Sciatic nerve (tissue), 2 donors: ENCODE results near the gene TAF6L. TPM values are rescaled to one million over a fixed set of nuclear protein-coding genes. Genes with fewer than 3 reads are reported as not detected.
"Not testable (repeated sequence)": the region's sequence is repeated elsewhere in the genome, so short reads cannot be mapped to it uniquely, and the experiment has no call there.

ENCODE experiments used
- ATAC-seq: fragments of 200-7000 bp; cut with Tn5 transposase; one replicate; pipeline ENCODE4 v1.9.1; 2020; ENCODE audit warnings: mild to moderate bottlenecking, moderate library complexity
- DNase-seq: peaks from one replicate; pipeline ENCODE4 v3.0.0-alpha.2; 2020; ENCODE audit warnings: low spot score
- intact Hi-C: fragments of 100-400 bp; cut with DNase I; formaldehyde crosslinking; loops from one replicate; pipeline ENCODE4 v1.14.2; 2022
- total RNA-seq: library from RNA; stranded (reverse); fragmentation: NEBNext Ultra II Directional; extraction: Animal tissue kit (Norgen Biotek cat#: 25700); gene quantifications from one replicate; pipeline ENCODE4 v1.2.1, GENCODE V29; 2021
- donor health status: DM: no; HTN: no; CAD: no.
- donor health status: DM: no; HTN: no; CAD: no.

The TAF6L gene
- total RNA-seq, 1 donor from 2014 or later: 17.8 TPM

DNA sequence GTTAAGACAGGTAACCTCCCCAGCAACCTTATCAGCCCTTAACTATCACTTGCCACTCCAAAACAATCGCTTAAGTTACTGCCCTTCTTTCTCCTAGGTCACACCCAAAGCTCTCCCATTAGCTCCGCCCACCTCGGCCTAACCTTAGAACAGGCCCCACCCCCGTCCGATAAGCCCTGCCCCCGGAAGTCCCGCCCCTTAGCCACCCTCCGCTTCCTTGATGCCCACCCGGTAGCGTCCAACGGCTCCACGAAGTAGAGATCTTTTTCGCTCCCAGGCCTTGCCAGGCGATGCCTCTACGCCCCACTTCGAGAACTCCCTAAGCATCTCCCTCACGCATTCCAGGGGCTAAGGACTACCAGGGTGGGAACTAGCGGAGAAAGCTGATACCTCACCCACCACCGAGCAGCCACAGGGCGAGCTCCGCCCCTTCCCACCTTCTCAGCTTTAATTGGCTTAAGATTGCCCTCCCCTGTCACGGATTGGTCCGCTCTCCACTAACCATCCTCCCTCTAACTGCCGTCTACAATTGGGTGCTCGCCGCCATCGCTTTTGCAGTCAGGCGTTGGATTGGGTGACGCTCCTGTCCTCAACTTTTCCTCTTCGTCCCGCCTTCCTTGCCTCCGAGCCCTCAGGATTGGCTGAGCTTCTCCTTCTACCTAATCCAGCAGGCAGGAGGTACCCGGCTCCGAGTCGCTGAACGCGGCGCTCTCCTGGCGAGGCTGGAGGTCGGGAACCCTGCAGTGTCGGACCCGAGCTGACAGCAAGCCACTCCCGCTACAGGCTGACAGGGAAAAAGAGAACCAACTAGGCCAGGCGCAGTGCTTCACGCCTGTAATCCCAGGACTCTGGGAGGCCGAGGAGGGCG is 17.2 kb upstream of the TAF6L start, which contains the start of gene ZBTB3:
TSS of gene ZBTB3 (minus strand) at position 425 of the 868 bp plus-strand sequence. CDS start 496 bp downstream, outside the sequence.
- ATAC-seq (peak; percentile 99), DNase-seq (peak; percentile 98)
- intact Hi-C loops: no loop called here

GRCh38 chr11:62755086-62755615 is 16.0 kb upstream of the TAF6L start:
- ATAC-seq (no peak), DNase-seq (no peak)
- intact Hi-C loops: no loop called here

DNA sequence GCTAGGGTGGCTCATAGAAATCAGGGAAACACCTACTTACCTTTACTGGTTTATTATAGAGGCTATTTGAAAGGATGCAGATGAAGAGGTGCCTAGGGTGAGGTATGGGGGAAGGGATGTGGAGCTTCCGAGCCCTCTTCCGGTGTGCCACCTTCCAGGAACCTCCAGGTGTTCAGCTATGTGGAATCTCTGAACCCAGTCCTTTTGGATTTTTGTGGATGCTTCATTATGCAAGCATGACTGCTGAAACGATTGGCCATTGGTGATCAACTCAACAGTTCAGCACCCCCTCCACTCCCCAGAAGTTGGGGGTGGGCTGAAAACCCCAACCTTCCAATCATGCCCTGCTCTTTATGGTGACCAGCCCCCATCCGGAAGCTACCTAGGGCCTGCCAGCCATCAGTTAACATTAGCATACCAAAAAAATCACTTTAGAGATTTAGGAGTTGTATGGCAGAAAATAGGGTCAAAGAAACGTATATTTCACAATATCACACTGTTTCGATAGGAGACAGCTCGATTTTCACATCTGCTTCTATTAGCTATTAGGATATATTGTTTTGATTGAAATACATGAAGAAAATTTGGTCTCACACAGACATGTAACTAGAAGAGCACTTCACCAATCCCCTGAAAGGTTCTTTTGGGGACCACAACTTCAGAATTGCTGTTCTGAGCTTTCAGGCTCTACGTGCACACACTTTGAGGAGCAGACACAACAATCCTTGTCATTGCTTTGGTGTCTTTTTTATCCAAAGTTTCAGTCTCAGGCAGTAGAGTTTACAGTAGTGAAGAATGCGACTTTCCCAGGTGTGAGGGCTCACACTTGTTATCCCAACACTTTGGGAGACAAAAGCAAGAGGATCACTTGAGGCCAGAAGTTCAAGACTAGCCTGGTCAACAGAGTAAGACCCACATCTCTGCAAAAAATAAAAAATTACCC is 13.1 kb upstream of the TAF6L start:
- DNase-seq: no peak
- intact Hi-C loops: no loop called here
- ATAC-seq: no peak

DNA sequence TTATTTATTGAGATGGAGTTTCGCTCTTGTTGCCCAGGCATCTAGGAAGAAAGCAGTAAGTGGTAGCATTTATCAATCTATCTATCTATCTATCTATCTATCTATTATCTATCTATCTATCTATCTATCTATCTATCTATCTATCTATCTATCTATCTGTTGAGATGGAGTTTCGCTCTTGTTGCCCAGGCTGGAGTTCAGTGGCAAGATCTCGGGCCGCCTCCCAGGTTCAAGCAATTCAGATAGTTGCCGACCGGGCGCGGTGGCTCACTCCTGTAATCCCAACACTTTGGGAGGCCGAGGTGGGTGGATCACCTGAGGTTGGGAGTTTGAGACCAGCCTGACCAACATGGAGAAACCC is 10.3 kb upstream of the TAF6L start:
- DNase-seq, intact Hi-C loops, ATAC-seq: not testable (repeated sequence)

DNA sequence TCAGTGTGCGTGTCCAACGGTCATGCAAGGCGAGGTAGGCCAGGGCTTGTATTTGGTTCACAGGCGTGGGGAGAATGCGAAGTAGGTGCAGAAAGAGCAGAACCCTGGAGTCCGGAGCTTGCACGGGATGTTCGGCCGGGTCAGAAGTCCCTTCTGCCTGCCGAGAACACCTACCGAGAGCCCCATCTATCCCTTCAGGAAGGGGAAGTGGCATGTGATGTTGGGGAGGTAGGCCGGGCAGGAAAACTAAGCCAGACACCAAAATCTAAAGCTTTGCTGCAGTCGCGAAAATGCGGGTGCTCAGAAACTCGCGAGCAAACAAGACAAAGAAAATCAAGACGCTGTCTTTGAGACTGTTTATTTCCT is 435 bp upstream of the TAF6L start:
- ATAC-seq (peak; percentile 23), DNase-seq (no peak)
- intact Hi-C loops: no loop called here

GRCh38 chr11:62774407-62774806 is 3.2 kb downstream of the TAF6L start:
- intact Hi-C loops: no loop called here
- DNase-seq (no peak), ATAC-seq (no peak)

DNA sequence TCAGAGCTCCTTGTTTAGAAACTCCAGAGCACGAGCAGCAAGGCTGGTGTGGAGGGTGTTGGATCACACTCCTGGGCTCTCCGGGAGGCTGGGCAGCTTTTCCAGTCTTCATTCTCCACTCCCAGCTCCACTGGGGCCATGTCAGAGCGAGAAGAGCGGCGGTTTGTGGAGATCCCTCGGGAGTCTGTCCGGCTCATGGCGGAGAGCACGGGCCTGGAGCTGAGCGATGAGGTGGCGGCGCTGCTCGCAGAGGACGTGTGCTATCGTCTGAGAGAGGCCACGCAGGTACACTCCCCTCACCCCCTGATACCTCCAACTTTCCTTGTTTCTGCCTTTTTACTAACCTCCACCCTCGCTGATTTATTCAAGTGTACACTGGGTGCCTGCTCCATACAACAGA is 4.5 kb downstream of the TAF6L start:
- DNase-seq (no peak), ATAC-seq (no peak)
- intact Hi-C loops: no loop called here

- ATAC-seq: no peak
- DNase-seq: no peak
- intact Hi-C loops: no loop called here
Measured at GRCh38 chr11:62777389-62777788, 6.2 kb downstream of the TAF6L start.

DNA sequence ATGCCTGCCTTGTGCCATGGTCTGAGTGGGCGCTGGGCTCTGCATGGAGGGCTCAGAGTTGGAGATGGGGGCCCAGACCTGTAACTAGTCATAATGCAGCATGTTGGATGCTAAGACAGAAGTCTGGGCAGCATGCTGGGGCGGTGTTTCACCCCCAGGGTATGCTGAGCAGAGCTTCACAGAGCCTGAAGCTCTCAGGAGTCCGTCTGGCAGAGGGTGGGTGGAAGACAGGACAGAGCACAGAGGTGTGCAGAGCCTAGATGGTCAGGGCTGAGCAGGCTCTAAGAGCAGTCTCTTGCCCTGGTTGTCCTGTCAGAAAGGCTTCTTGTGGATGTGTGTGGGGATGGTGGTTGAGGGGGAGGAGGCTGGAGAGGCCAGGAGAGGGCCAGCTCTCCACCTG is 7.2 kb downstream of the TAF6L start:
- intact Hi-C loops: no loop called here
- ATAC-seq: no peak
- no peak for DNase-seq

- intact Hi-C loops: no loop called here
- DNase-seq (no peak), ATAC-seq (no peak)
Measured at GRCh38 chr11:62782753-62783152, 11.6 kb downstream of the TAF6L start.

DNA sequence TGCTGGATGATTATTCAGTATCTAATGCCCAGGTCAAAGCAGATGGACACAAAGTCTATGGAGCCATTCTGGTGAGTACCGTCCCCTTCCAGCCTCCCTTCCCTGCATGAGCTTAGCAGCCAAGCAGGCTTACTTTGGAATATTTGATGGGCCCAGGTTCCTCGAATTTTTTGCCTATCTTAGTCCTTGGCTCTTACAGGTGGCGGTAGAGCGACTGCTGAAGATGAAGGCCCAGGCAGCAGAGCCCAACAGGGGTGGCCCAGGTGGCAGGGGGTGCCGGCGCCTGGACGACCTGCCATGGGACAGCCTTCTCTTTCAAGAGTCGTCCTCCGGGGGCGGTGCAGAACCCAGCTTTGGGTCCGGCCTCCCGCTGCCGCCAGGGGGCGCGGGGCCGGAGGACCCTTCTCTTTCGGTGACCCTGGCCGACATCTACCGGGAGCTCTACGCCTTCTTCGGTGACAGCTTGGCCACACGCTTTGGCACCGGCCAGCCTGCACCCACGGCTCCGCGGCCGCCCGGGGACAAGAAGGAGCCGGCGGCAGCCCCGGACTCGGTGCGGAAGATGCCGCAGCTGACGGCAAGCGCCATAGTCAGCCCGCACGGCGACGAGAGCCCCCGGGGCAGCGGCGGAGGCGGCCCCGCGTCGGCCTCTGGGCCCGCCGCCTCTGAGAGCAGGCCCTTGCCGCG is 15.3 kb downstream of the TAF6L start:
- intact Hi-C loops: loop anchor here (5.0 kb wide), 1 partner anchor 76 kb away; no protein-coding TSS in a partner anchor
- DNase-seq (peak; percentile 91), ATAC-seq (peak; percentile 85)

DNA sequence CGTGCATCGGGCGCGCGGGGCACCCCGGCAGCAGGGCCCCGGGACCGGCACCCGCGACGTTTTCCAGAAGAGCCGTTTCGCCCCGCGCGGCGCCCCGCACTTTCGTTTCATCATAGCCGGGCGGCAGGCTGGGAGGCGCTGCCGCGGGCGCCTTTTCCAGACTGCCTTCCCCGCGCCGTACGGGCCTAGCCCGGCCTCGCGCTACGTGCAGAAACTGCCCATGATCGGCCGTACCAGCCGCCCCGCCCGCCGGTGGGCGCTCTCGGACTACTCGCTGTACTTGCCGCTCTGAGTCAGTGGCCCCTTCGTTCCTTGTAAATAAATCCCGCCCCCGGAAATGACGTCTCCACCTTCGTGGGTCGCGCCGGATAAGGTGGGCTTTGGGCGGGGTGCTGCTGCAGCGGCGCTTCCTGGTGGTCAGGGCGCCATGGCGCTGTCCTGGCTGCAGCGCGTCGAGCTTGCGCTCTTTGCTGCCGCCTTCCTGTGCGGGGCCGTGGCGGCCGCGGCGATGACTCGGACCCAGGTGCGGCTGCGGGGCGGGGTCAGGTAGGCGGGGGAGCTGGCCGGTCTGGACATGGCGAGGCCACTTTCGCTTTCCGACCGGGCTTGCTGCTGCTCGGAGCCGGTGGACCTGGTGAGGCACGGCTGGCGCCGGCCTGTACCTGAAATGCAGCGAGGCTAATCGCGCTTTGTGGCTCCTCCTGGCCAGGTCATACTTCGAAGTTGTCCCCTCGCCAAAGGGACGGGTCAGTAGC is 16.0 kb downstream of the TAF6L start, which contains the start of gene TMEM179B:
TSS of gene TMEM179B (plus strand) at position 398 of the 755 bp plus-strand sequence. CDS start at position 428, 30 bp downstream.
- intact Hi-C loops: loop anchor here (5.0 kb wide), 1 partner anchor 75 kb away; no protein-coding TSS in a partner anchor
- ATAC-seq (peak; percentile 92), DNase-seq (peak; percentile 99)

GRCh38 chr11:62788991-62789390 is 17.8 kb downstream of the TAF6L start:
- intact Hi-C loops: loop anchor here (5.0 kb wide), 1 partner anchor 73 kb away; no protein-coding TSS in a partner anchor
- DNase-seq (no peak), ATAC-seq (no peak)

DNA sequence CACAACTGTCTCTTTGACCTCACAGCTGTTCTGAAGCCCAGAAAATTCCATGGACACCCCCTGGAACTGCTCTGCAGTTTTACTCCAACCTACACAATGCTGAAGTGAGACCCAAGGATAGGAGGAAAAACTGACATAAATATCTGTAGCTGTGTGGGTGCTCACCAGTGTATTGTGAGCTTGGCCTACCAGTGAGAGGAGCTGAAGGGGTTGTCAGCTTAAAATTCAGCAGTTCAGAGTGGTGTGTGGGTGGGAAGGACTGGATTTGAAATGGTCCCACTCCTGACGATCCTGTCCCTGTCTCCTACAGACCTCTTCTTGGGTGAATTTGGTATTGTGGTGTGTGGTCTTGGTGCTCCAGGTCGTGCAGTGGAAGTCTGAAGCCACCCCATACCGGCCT is 18.4 kb downstream of the TAF6L start:
- ATAC-seq (no peak), DNase-seq (no peak)
- intact Hi-C loops: loop anchor here (5.0 kb wide), 1 partner anchor 73 kb away; no protein-coding TSS in a partner anchor

DNA sequence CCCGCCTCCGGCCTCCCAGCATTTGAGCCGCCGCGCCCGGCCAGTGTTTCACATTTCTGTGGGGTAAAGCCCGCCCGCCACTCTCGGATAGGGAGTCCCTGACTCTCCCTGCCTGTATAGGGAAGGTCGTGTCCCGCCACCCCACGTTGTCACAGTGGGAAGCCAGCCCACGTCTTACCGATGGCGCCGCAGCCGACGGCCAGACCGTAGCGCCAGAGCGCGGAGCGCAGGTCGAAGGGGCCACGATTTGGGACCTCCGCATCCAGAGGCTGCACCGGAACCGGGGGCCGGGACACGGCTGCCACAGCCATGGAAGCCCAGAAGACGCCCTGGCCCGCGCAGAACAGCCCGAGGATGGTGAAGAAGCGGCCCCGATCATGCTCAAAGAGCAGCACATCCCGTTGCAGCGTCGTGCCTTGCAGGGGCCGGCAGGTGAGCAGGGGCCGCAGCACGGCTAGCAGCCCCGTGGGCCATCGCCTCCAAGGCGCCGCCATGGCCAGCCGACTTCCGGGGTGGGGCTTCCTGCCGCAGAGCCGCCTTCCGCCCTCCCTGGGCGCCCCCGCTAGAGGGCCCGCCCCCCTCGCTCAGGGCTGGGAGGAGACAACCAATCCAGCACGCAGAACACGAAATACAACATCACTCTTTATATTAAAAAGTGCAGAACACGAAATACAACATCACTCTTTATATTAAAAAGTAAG is 20.5 kb downstream of the TAF6L start, which contains the start of gene TMEM223:
TSS of gene TMEM223 (minus strand) at position 506 of the 701 bp plus-strand sequence. CDS start at position 494, 12 bp downstream.
- peak; percentile 93 for DNase-seq
- intact Hi-C loops: no loop called here
- ATAC-seq: peak; percentile 93

- DNase-seq (no peak), ATAC-seq (peak; percentile 8)
- intact Hi-C loops: no loop called here
Measured at GRCh38 chr11:62792202-62792575, 21.0 kb downstream of the TAF6L start.

DNA sequence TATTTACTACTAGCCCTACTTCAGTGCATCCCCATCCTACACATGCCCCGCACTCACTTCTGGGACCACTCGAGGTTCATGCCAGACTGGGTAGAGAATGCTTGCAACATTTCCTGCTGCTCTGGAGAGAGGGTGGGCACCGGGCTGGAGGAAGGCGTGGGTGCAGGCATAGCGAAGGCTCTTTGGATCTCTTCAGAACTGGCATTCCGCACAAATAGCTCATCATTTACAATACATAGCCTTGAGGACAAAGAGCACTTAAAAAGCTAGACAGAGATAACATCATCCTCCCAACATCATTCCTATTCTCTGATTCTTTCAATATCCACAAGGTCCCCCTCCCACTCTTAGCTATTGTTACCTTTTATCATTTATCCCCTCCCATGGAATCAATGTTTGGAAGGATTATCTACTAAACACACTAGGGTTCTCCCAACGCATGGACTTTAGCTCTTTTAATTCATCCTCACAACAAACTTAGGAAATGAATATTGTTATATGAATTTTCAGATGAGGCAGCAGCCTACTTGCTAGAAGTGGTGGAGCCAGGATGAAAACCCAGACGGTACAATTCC is 23.1 kb downstream of the TAF6L start:
- no peak for DNase-seq
- ATAC-seq: no peak
- intact Hi-C loops: no loop called here
